Panc1 (cell line): ENCODE results near the gene INS. TPM values are rescaled to one million over a fixed set of nuclear protein-coding genes. Genes with fewer than 3 reads are reported as not detected.
A peak's percentile ranks its signal among the peaks of the same experiment; 100 is the strongest.

ENCODE experiments used
- ATAC-seq: fragments of 200-7000 bp; cut with Tn5 transposase; 2 replicates; pipeline ENCODE4 v1.9.1; 2020; ENCODE audit warnings: mild to moderate bottlenecking, moderate library complexity
- BruUV-seq: library from RNA; stranded (reverse); fragments of 400-500 nt; replicated peaks from 2 replicates; lab custom pipeline; 2021; lab: Mats Ljungman, UMichigan
- CTCF ChIA-PET: fragments of 300-600 bp; sonication (Branson Sonifier 250); formaldehyde crosslinking; loops from one replicate; lab custom pipeline; 2022; ENCODE audit warnings: antibody characterized with exemption; lab: Charles Lee
- POLR2A ChIA-PET: fragments of 300-600 bp; sonication (Branson Sonifier 250); formaldehyde crosslinking; loops from one replicate; lab custom pipeline; 2022; ENCODE audit warnings: antibody characterized with exemption; lab: Charles Lee
- DNase-seq: peaks from one replicate; pipeline ENCODE4 v3.0.0-alpha.2; 2010; ENCODE audit warnings: low read depth, low spot score
- H3K27ac ChIP-seq: 2 replicates; pipeline ENCODE4 v1.5.1; 2011; ENCODE audit warnings: mild to moderate bottlenecking, low read length, inconsistent platforms
- H3K27me3 ChIP-seq: fragments of 200-500 bp; sonication (Bioruptor generic); 2 replicates; pipeline ENCODE4 v1.6.0; 2014; ENCODE audit warnings: low read length, inconsistent platforms; ENCODE audit not compliant: control insufficient read depth, insufficient read depth
- H3K36me3 ChIP-seq: fragments of 200-500 bp; sonication (Bioruptor generic); 2 replicates; pipeline ENCODE4 v1.5.1; 2014; ENCODE audit warnings: inconsistent platforms, mild to moderate bottlenecking, low read length, moderate library complexity; ENCODE audit not compliant: control insufficient read depth, insufficient read depth
- H3K4me1 ChIP-seq: 2 replicates; pipeline ENCODE4 v1.5.1; 2011; ENCODE audit warnings: inconsistent platforms, mild to moderate bottlenecking, low read length, moderate library complexity; ENCODE audit not compliant: control insufficient read depth, insufficient read depth
- H3K4me3 ChIP-seq, 2 experiments: 2 replicates each; pipeline ENCODE4 v1.5.1; 2011 to 2012; ENCODE audit warnings: low read depth in 2 of 2, low read length in 2 of 2, mild to moderate bottlenecking in 2 of 2, inconsistent platforms in 1 of 2, moderate library complexity in 1 of 2
- H3K9me3 ChIP-seq: fragments of 200-500 bp; sonication (Bioruptor generic); 2 replicates; pipeline ENCODE4 v1.5.1; 2014; ENCODE audit warnings: low read depth, mild to moderate bottlenecking, inconsistent platforms, low read length, moderate library complexity; ENCODE audit not compliant: control insufficient read depth, insufficient read depth
- CTCF ChIP-seq: fragments of 450-650 bp; IDR thresholded peaks from 2 replicates; pipeline ENCODE4 v1.5.1; 2017; ENCODE audit warnings: mild to moderate bottlenecking
- POLR2AphosphoS5 ChIP-seq: IDR thresholded peaks from 2 replicates; pipeline ENCODE4 v1.6.1; 2012; ENCODE audit warnings: mild to moderate bottlenecking, low read depth, low read length, moderate library complexity
- REST ChIP-seq, 2 experiments: IDR thresholded peaks; 2 replicates each; pipeline ENCODE4 v1.6.1; 2011 to 2012; ENCODE audit warnings: low read depth in 2 of 2, control low read depth in 1 of 2, low read length in 1 of 2, mild to moderate bottlenecking in 1 of 2, moderate library complexity in 1 of 2; ENCODE audit not compliant: insufficient read depth in 1 of 2
- SIN3A ChIP-seq: IDR thresholded peaks from 2 replicates; pipeline ENCODE4 v1.6.1; 2012; ENCODE audit warnings: low read depth, mild to moderate bottlenecking, low read length, moderate library complexity, borderline replicate concordance; ENCODE audit not compliant: insufficient read depth
- TCF7L2 ChIP-seq: IDR thresholded peaks from 2 replicates; pipeline ENCODE4 v1.6.1; 2011; ENCODE audit warnings: mild to moderate bottlenecking, low read depth, low read length, inconsistent platforms
- in situ Hi-C: cut with HindIII; loops from 2 replicates; pipeline ENCODE4 v1.10.0; 2016; ENCODE audit warnings: low sequenced_read_pairs, low pct_unique_long_range_greater_than_20kb
- intact Hi-C: fragments of 100-400 bp; cut with micrococcal nuclease; formaldehyde crosslinking; loops from one replicate; pipeline ENCODE4 v1.10.0; 2022; ENCODE audit not compliant: unreplicated experiment
- total RNA-seq: library from RNA; stranded (reverse); gene quantifications from one replicate; pipeline ENCODE4 v1.2.1, GENCODE V29; 2021; ENCODE audit not compliant: unreplicated experiment

Gene INS
- total RNA-seq, 1 experiment from 2014 or later: not detected

GRCh38 chr11:2208691-2209369 lies 47.8 kb upstream of the INS start:
- no peak overlapping the region for H3K27ac ChIP-seq
- H3K4me3 ChIP-seq: no peak overlapping the region
- no peak for DNase-seq
- no peaks in the 10 kb centered on the region for H3K4me1 ChIP-seq
- intact Hi-C loops: no loop called here
- in situ Hi-C loops: no loop called here
- TF ChIP-seq POLR2AphosphoS5 (no peak), CTCF (no peak), REST (IDR thresholded peaks at IDR 0.05; ENCODE audit: insufficient read depth in 1 of 2, low read depth in 2 of 2, low read length in 1 of 2) (no peak), TCF7L2 (no peak), SIN3A (no peak)
- no TSS peak for BruUV-seq
- POLR2A ChIA-PET: no interaction called here
- H3K27me3 ChIP-seq: no peaks in the 10 kb centered on the region
- CTCF ChIA-PET: interaction anchor here (0.6 to 1.0 kb wide), 5 partner anchors 11 to 318 kb away, joined by 3 to 7 read pairs (median 3); no protein-coding TSS in a partner anchor
- no peaks in the 10 kb centered on the region for H3K9me3 ChIP-seq
- H3K36me3 ChIP-seq: no peaks in the 10 kb centered on the region
- ATAC-seq: peak; percentile 72

- in situ Hi-C loops: no loop called here
- BruUV-seq: no TSS peak
- Histone ChIP-seq H3K4me3 (no peak overlapping the region), H3K27ac (no peak overlapping the region), H3K9me3 (no peaks in the 10 kb centered on the region), H3K4me1 (no peaks in the 10 kb centered on the region), H3K27me3 (no peaks in the 10 kb centered on the region), H3K36me3 (no peaks in the 10 kb centered on the region)
- CTCF ChIA-PET: interaction anchor here (0.6 to 1.0 kb wide), 2 partner anchors 10 to 319 kb away, joined by 3 read pairs; no protein-coding TSS in a partner anchor
- DNase-seq (no peak), ATAC-seq (no peak)
- TF ChIP-seq REST (IDR thresholded peaks at IDR 0.05; ENCODE audit: insufficient read depth in 1 of 2, low read depth in 2 of 2, low read length in 1 of 2): no peak
- no peak for TF ChIP-seq POLR2AphosphoS5
- TF ChIP-seq TCF7L2: no peak
- TF ChIP-seq SIN3A: no peak
- TF ChIP-seq CTCF: no peak
- intact Hi-C loops: no loop called here
- POLR2A ChIA-PET: no interaction called here
These were observed 47.0 kb upstream of the INS start for GRCh38 chr11:2207773-2208621.
